ENCODE results near the gene SUSD1. TPM values are rescaled to one million over a fixed set of nuclear protein-coding genes. Genes with fewer than 3 reads are reported as not detected.
A peak's percentile ranks its signal among the peaks of the same experiment; 100 is the strongest.

The SUSD1 gene
- total RNA-seq, 2 experiments from 2014 or later: 0.32 TPM; not detected in 1

- intact Hi-C loops (cut with micrococcal nuclease; ENCODE audit: unreplicated experiment): loop anchor here (10.0 kb wide), 3 partner anchors 152 to 482 kb away; partner anchors contain the start of genes PTGR1 and UGCG
- BruUV-seq (replicated peaks): no TSS peak
- H3K4me1 ChIP-seq (ENCODE audit: insufficient read depth, low read length, poor library complexity, severe bottlenecking): peaks cover 8% of the 10 kb centered on the region
Observed at GRCh38 chr9:112076814-112077213, 98.3 kb downstream of the SUSD1 start.

GRCh38 chr9:112075009-112075378 lies 100.1 kb downstream of the SUSD1 start:
- Histone ChIP-seq H3K79me2 (ENCODE audit: insufficient read depth, low read depth, low read length) (no peaks in the 10 kb centered on the region), H3K36me3 (ENCODE audit: insufficient read depth, low read length) (no peaks in the 10 kb centered on the region), H3K27ac (ENCODE audit: low read depth, low read length, poor library complexity, severe bottlenecking) (no peak overlapping the region), H3K4me1 (ENCODE audit: insufficient read depth, low read length, poor library complexity, severe bottlenecking) (peaks cover 8% of the 10 kb centered on the region), H3K9me3 (ENCODE audit: low read length) (no peaks in the 10 kb centered on the region), H2AFZ (ENCODE audit: low read length) (no peak overlapping the region), H3K9me2 (ENCODE audit: insufficient read depth, low read length) (no peaks in the 10 kb centered on the region), H3K4me2 (ENCODE audit: low read length) (no peak overlapping the region), H4K20me1 (ENCODE audit: insufficient read depth, low read length) (no peaks in the 10 kb centered on the region), H3K4me3 (ENCODE audit: low read depth, low read length, poor library complexity, severe bottlenecking) (no peak overlapping the region)
- ChIA-PET POLR2A (interaction anchor here (0.5 to 1.0 kb wide), 5 partner anchors 181 to 1082 kb away, joined by 3 read pairs; no protein-coding TSS in a partner anchor), CTCF (ENCODE audit: unreplicated experiment) (interaction anchor here (1.5 kb wide), 1 partner anchor 316 kb away, joined by 6 read pairs; no protein-coding TSS in a partner anchor)
- intact Hi-C loops (cut with micrococcal nuclease; ENCODE audit: unreplicated experiment): loop anchor here (2.0 to 10.0 kb wide), 5 partner anchors 92 to 480 kb away; partner anchors contain the start of genes PTGR1 and UGCG
- 0 out of 2 replicates have a peak, but pooled peaks have one; percentile 48 for TF ChIP-seq CTCF (conservative IDR thresholded peaks at IDR 0.05; ENCODE audit: low read length)
- no peak for TF ChIP-seq EZH2phosphoT487 (IDR thresholded peaks at IDR 0.05; ENCODE audit: borderline replicate concordance, low read depth, low read length)
- no TSS peak for BruUV-seq (replicated peaks)
- DNase-seq (ENCODE audit: low spot score): no peak

More at GRCh38 chr9:112076814-112077213, 98.3 kb downstream of the SUSD1 start:
- H4K20me1 ChIP-seq (ENCODE audit: insufficient read depth, low read length): no peaks in the 10 kb centered on the region
- no peaks in the 10 kb centered on the region for H3K79me2 ChIP-seq (ENCODE audit: insufficient read depth, low read depth, low read length)
- H3K36me3 ChIP-seq (ENCODE audit: insufficient read depth, low read length): no peaks in the 10 kb centered on the region
- no peak overlapping the region for H2AFZ ChIP-seq (ENCODE audit: low read length)
- ChIA-PET POLR2A (interaction anchor here (0.7 kb wide), 1 partner anchor 435 kb away, joined by 5 read pairs; no protein-coding TSS in a partner anchor), CTCF (ENCODE audit: unreplicated experiment) (interaction anchor here (1.1 kb wide), 1 partner anchor 317 kb away, joined by 3 read pairs; no protein-coding TSS in a partner anchor)
- H3K4me2 ChIP-seq (ENCODE audit: low read length): 0 out of 2 replicates have a peak overlapping the region, but pooled peaks have one; percentile 1
- no peak overlapping the region for H3K4me3 ChIP-seq (ENCODE audit: low read depth, low read length, poor library complexity, severe bottlenecking)
- DNase-seq (ENCODE audit: low spot score): no peak
- H3K9me3 ChIP-seq (ENCODE audit: low read length): no peaks in the 10 kb centered on the region
- no peaks in the 10 kb centered on the region for H3K9me2 ChIP-seq (ENCODE audit: insufficient read depth, low read length)
- no peak overlapping the region for H3K27ac ChIP-seq (ENCODE audit: low read depth, low read length, poor library complexity, severe bottlenecking)
- TF ChIP-seq CTCF (conservative IDR thresholded peaks at IDR 0.05; ENCODE audit: low read length) (no peak), EZH2phosphoT487 (IDR thresholded peaks at IDR 0.05; ENCODE audit: borderline replicate concordance, low read depth, low read length) (no peak)
